ENCODE results near the gene TIPARP. TPM values are rescaled to one million over a fixed set of nuclear protein-coding genes. Genes with fewer than 3 reads are reported as not detected.

The TIPARP gene
- total RNA-seq, 4 donors from 2014 or later, result 61.9 to 94.8 (median 78.5) TPM

DNA sequence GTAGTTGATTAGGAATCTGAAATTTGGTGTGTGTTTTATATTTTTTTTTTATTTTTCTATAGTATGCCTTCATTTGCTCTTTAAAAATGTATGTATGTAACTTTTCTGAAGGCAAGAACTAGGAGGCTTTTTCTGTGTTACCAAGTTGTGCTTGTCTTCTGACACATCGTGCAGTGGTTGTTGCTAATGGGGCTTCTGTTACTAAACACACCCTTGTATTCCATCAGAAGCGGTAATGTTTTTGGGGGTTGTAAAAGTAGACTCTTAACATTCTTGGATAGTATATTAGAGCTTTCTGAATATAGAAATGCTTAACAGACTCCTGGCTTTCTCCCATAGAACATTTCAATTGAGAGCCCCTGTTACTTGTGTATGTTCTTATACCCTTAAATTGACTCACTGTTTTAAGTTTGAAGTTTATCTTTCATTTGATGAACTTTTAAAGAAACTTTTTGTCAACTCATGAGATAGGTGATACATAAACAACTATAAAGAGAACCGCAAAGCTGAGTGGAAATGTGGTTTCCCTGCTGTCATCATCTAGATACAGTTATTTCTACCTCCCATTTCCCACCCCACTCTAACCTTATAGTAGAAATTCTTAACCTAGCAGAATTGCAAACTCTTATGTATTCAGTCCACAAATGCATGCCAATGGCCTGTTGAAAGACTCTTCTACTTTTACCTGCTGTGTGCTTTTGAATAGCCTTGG, 2.5 kb downstream of the TIPARP start:
- Histone ChIP-seq H3K9me3 (no peaks in the 10 kb centered on the region), H3K4me1 (peaks cover 27 to 67% (median 59%) of the 10 kb centered on the region in 4 donors), H3K27me3 (no peaks in the 10 kb centered on the region), H3K36me3 (peaks cover 0 to 29% (median 10%) of the 10 kb centered on the region in 4 donors), H3K27ac (replicated peaks in 1 of 4) (peak overlapping the region in 3 of 4 donors; percentile 92 to 98 (median 97)), H3K4me3 (peak overlapping the region; percentile 79 to 96 (median 86))
- intact Hi-C loops (cut with DNase I), result loop anchor here (5.0 kb wide), 1 partner anchor 460 kb away; no protein-coding TSS in a partner anchor
- WGBS, result 74% methylated on average over 3 of the region's 3 CpGs
- DNase-seq (ENCODE audit: extremely low spot score), result no peak
- no peak for TF ChIP-seq POLR2A (IDR thresholded peaks at IDR 0.05; ENCODE audit: low read depth)
- TF ChIP-seq POLR2AphosphoS5 (IDR thresholded peaks at IDR 0.05), result no peak
- TF ChIP-seq, protein P1, sequence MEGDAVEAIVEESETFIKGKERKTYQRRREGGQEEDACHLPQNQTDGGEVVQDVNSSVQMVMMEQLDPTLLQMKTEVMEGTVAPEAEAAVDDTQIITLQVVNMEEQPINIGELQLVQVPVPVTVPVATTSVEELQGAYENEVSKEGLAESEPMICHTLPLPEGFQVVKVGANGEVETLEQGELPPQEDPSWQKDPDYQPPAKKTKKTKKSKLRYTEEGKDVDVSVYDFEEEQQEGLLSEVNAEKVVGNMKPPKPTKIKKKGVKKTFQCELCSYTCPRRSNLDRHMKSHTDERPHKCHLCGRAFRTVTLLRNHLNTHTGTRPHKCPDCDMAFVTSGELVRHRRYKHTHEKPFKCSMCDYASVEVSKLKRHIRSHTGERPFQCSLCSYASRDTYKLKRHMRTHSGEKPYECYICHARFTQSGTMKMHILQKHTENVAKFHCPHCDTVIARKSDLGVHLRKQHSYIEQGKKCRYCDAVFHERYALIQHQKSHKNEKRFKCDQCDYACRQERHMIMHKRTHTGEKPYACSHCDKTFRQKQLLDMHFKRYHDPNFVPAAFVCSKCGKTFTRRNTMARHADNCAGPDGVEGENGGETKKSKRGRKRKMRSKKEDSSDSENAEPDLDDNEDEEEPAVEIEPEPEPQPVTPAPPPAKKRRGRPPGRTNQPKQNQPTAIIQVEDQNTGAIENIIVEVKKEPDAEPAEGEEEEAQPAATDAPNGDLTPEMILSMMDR (IDR thresholded peaks at IDR 0.05), result no peak
- TF ChIP-seq EP300 (IDR thresholded peaks at IDR 0.05), result no peak

DNA sequence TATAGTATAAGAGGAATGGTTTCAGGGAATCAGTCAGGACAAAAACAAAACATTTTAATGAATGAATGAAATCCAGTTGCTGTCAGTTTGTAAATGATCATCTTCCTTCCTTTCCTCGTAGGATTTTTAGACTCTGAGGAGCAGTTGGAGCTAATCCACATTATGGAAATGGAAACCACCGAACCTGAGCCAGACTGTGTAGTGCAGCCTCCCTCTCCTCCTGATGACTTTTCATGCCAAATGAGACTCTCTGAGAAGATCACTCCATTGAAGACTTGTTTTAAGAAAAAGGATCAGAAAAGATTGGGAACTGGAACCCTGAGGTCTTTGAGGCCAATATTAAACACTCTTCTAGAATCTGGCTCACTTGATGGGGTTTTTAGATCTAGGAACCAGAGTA, 3.1 kb downstream of the TIPARP start:
- Histone ChIP-seq H3K9me3 (no peaks in the 10 kb centered on the region), H3K27me3 (no peaks in the 10 kb centered on the region), H3K36me3 (peaks cover 0 to 29% (median 10%) of the 10 kb centered on the region in 4 donors), H3K4me1 (peaks cover 32 to 74% (median 65%) of the 10 kb centered on the region in 4 donors), H3K4me3 (peak overlapping the region in 3 of 4 donors; percentile 79 to 96 (median 87)), H3K27ac (replicated peaks in 1 of 4) (peak overlapping the region in 3 of 4 donors; percentile 92 to 98 (median 97))
- WGBS, result 13% methylated on average over 2 of the region's 2 CpGs
- intact Hi-C loops (cut with DNase I), result loop anchor here (5.0 kb wide), 1 partner anchor 460 kb away; no protein-coding TSS in a partner anchor
- DNase-seq (ENCODE audit: extremely low spot score), result no peak
- no peak for TF ChIP-seq EP300 (IDR thresholded peaks at IDR 0.05)
- TF ChIP-seq, protein P1 (IDR thresholded peaks at IDR 0.05), result no peak
- no peak for TF ChIP-seq POLR2A (IDR thresholded peaks at IDR 0.05; ENCODE audit: low read depth)
- TF ChIP-seq POLR2AphosphoS5 (IDR thresholded peaks at IDR 0.05), result no peak

DNA sequence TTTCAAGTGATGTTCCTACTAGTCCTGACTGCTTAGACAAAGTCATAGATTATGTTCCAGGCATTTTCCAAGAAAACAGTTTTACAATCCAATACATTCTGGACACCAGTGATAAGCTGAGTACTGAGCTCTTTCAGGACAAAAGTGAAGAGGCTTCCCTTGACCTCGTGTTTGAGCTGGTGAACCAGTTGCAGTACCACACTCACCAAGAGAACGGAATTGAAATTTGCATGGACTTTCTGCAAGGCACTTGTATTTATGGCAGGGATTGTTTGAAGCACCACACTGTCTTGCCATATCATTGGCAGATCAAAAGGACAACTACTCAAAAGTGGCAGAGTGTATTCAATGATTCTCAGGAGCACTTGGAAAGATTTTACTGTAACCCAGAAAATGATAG, 3.8 kb downstream of the TIPARP start:
- H3K4me1 ChIP-seq, result peaks cover 36 to 80% (median 71%) of the 10 kb centered on the region in 4 donors
- peak overlapping the region in 3 of 4 donors; percentile 18 to 87 (median 79) for H3K4me3 ChIP-seq
- intact Hi-C loops (cut with DNase I), result loop anchor here (5.0 kb wide), 1 partner anchor 459 kb away; no protein-coding TSS in a partner anchor
- H3K27me3 ChIP-seq, result no peaks in the 10 kb centered on the region
- TF ChIP-seq POLR2A (IDR thresholded peaks at IDR 0.05; ENCODE audit: low read depth) (no peak), EP300 (IDR thresholded peaks at IDR 0.05) (no peak), POLR2AphosphoS5 (IDR thresholded peaks at IDR 0.05) (no peak)
- TF ChIP-seq, protein P1 (IDR thresholded peaks at IDR 0.05), result no peak
- H3K27ac ChIP-seq (replicated peaks in 1 of 4), result no peak overlapping the region
- H3K36me3 ChIP-seq, result peaks cover 0 to 29% (median 10%) of the 10 kb centered on the region in 4 donors
- 100% methylated on average over 2 of the region's 2 CpGs for WGBS
- DNase-seq (ENCODE audit: extremely low spot score), result no peak
- H3K9me3 ChIP-seq, result no peaks in the 10 kb centered on the region

DNA sequence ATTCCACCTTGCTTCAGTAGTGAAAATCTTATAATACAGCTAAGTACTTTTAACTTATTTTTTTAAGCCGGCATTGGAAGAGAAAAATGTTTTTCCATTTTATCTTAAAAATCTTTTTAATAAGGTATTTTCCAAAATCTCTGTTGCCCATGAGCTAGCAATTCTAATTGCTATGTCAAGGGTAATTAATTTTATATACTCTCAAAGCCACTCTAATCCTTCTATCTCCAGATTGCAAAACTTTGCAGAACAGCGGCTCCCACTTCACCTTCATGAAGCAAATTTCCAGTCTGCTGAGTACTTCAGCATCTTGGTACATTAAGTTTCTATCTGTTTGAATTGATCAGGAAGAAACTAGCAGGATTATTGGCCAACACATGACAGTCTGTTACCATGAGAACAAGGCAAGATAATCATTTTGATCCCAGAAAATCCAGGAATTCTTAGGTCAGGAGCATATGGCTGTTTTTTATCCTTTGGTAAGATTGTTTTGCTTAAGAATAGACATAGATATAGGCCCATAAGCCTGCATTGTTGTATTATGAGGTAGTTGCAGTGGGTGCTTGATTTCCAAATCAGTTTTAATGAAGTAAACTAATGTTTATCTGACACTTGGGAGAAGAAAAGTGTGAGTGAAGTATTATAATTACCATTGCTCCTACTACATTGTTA, 6.0 kb downstream of the TIPARP start:
- Histone ChIP-seq H3K9me3 (no peaks in the 10 kb centered on the region), H3K4me1 (peaks cover 53 to 95% (median 88%) of the 10 kb centered on the region in 4 donors), H3K4me3 (peak overlapping the region; percentile 18 to 87 (median 33)), H3K36me3 (peaks cover 0 to 29% (median 10%) of the 10 kb centered on the region in 4 donors), H3K27me3 (no peaks in the 10 kb centered on the region), H3K27ac (replicated peaks in 1 of 4) (peak overlapping the region in 3 of 4 donors; percentile 14 to 44 (median 34))
- no peak for DNase-seq (ENCODE audit: extremely low spot score)
- TF ChIP-seq POLR2A (IDR thresholded peaks at IDR 0.05; ENCODE audit: low read depth), result no peak
- TF ChIP-seq EP300 (IDR thresholded peaks at IDR 0.05), result no peak
- TF ChIP-seq, protein P1 (IDR thresholded peaks at IDR 0.05), result no peak
- TF ChIP-seq POLR2AphosphoS5 (IDR thresholded peaks at IDR 0.05), result no peak
- WGBS, result 88% methylated on average over 2 of the region's 2 CpGs
- intact Hi-C loops (cut with DNase I), result no loop called here

Measured in esophagus muscularis mucosa (tissue), 4 donors.